Activated CD4-positive, CD25-positive, alpha-beta regulatory T cell treated with anti-CD3 and anti-CD28 coated beads, Interleukin-2, amount 50 U/mL, for 16 hours (primary cell): ENCODE data around the gene WDR70.
"Not testable (repeated sequence)": the region's sequence is repeated elsewhere in the genome, so short reads cannot be mapped to it uniquely, and the experiment has no call there.

Experiments used
- DNase-seq: peaks from one replicate; pipeline ENCODE4 v3.0.0-alpha.2; 2020; ENCODE audit warnings: low read depth, low spot score

WDR70 gene

DNA sequence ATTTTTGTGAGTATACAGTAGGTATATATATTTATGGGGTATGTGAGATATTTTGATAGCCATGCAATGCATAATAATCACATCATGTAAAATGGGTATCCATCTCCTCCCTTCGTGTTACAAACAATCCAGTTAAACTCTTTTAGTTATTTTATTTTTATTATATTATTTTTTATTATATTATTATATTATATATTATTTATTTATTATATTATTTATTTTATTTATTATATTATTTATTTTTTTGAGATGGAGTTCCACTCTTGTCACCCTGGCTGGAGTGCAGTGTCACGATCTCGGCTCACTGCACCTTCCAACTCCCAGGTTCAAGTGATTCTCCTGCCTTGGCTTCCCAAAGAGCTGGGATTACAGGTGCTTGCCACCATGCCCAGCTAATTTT lies 138.6 kb downstream of the WDR70 start:
- DNase-seq = no peak

DNA sequence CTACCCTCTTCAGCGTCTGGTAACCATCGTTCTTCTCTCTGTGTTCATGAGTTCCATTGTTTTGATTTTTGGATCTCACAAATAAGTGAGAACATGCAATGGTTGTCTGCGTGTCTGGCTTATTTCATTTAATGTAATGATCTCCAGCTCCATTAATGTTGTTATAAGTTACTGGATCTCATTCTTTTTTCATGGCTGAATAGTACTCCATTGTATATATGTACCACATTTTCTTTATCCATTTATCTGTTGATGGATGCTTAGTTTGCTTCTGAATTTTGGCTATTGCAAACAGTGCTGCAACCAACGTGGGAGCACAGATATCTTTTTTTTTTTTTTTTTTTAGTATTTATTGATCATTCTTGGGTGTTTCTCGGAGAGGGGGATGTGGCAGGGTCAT lies 139.2 kb downstream of the WDR70 start:
- not testable (repeated sequence) for DNase-seq

DNA sequence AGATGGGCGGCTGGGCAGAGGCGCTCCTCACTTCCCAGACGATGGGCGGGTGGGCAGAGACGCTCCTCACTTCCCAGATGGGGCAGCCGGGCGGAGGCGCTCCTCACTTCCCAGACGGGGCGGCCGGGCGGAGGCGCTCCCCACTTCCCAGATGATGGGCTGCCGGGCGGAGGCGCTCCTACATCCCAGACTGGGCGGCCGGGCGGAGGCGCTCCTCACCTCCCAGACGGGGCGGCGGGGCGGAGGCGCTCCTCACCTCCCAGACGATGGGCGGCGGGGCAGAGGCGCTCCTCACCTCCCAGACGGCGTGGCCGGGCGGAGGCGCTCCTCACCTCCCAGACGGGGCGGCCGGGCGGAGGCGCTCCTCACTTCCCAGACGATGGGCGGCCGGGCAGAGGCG lies 140.2 kb downstream of the WDR70 start:
- no peak for DNase-seq

GRCh38 chr5:37519807-37520206 lies 140.7 kb downstream of the WDR70 start:
- no peak for DNase-seq

GRCh38 chr5:37520811-37521210 lies 141.7 kb downstream of the WDR70 start:
- no peak for DNase-seq

- no peak for DNase-seq
Measured at GRCh38 chr5:37532976-37533740, 154.0 kb downstream of the WDR70 start.

DNA sequence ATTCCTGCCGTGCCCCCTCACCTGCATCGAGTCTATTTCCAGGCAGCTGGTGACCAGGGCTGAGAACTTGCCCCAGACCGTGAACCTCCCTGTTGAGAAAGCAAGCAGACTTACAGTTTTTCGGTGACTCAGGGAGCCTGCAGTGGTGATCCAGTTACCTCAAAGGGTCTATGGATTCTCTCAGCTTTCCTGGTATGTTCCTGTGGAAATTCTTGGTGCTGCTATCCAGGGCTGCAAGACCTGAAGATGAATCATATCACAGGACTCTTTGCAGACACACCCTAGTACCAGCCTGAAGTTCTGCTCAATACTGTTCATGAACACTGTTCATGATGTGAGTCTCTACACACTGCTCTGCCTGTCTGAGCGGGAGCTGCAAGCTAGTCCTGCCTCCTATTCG lies 154.7 kb downstream of the WDR70 start:
- no peak for DNase-seq

DNA sequence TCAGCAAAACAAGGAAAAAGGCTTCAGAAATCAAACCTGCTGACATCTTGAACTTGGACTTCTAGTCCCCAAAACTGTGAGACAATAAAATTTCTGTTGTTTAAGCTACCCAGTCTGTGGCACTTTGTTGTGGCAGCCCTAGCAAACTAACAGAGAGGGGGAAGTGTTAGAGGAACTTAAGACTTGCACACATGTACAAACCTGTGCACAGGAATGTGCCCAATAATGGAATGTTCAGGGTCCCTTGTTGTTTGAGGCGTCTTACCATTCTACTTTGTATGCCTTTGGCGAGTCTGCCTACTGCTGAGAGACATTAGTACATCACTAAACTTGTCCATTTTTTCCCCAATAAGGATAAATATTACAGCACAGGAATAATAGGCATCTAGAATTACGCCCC lies 160.3 kb downstream of the WDR70 start:
- DNase-seq = no peak

DNA sequence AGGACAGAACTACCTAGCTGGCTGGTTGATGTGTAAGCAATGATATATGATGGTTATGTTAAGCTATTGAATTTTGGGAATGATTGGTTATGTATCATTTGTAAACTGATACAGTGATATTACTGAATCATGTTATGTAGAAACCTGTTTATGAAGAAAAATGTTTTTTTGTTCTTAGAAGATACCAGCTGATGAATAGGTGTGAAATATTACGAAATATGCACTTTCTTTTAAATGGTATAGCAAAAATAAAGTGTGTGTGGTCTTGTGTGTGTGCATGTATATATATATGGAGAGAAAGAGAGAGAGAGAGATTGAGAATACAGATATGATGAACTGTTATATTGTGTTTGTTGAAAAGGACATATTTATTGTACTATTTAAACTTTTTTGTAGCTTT lies 164.1 kb downstream of the WDR70 start:
- DNase-seq = no peak

- no peak for DNase-seq
Measured at GRCh38 chr5:37549411-37549810, 170.3 kb downstream of the WDR70 start.

DNA sequence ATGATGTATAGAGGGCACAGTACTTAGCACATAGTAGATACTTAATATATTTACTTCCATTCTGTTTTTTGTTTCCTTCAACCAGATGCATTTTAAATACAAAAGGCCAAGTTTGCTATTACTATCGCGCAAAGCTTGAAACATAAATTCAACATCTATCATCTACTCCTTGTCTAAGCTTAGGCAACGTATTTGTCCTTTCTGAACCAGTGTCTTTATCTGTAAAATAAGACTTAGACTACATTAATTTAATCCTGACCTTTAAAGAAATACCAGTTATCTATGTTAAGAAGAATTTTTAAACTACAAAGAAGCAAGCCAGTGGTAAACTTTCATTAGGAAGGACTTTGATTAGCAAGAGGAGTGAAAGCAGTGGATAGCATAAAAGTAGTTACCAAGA lies 173.0 kb downstream of the WDR70 start:
- DNase-seq = no peak

- no peak for DNase-seq
Measured at GRCh38 chr5:37552770-37553719, 173.9 kb downstream of the WDR70 start.

DNA sequence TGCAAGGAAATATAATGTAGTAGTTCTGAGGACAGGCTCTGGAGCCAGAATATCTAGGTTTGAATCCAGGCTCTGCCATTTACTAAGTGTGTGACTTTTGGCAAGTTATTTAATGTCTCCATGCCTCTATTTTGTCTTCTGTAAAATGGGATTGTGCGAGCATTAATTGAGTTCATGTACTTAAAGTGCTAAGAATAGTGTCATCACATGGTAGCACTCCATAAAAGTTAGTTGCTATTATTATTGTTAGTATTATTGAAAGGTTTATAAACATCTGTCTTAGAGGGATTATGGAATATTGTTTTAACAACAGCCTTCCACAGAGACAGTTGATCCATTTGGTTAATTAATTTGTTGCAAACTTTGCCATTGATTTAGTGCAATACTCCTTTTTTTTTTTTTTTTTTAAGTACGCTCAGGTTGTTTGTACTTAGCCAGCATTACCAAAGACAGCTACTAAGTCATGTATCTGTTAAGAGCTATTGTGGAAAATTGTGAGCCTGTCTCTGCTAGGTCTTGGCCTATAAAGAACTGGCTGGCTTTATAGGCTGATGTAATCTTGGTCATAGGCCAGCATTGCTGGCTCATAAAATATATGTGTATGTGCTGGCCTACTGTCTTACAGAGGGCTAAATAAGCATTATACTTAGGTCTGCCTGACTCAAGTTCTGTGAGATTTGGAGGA lies 174.7 kb downstream of the WDR70 start:
- DNase-seq = no peak

DNA sequence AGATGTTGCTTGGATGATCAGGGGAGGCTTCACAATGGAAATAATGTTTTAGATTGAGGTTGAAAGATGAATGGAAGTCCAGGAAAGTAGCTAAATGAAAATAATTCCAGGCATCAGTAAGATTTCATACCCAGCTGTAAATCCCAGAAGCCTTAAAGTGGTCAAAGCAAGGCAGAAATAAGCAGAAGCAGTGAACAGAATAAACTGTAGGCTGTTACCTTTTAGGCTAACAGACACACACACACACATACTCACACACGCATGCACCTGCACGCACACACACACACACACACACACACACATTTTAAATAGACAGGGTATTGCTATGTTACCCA lies 175.3 kb downstream of the WDR70 start:
- DNase-seq = no peak

DNA sequence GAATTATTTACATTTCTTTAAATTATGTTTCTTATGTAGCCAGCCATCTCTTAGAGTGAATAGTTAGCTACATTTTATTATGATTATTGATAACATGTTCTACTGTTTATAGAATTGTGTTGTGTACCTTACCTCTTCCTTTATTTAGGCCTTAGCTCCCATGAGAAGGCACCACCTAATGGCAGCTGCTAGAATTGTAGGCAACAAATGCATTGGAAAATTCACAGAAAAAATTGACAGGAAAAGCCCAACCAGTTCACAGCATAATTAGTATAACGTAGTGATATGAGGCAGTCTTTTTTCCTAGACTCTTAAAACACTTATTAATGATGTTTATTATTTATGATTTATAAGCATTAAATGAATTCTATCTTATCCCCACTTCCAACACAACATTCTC lies 175.8 kb downstream of the WDR70 start:
- no peak for DNase-seq

DNA sequence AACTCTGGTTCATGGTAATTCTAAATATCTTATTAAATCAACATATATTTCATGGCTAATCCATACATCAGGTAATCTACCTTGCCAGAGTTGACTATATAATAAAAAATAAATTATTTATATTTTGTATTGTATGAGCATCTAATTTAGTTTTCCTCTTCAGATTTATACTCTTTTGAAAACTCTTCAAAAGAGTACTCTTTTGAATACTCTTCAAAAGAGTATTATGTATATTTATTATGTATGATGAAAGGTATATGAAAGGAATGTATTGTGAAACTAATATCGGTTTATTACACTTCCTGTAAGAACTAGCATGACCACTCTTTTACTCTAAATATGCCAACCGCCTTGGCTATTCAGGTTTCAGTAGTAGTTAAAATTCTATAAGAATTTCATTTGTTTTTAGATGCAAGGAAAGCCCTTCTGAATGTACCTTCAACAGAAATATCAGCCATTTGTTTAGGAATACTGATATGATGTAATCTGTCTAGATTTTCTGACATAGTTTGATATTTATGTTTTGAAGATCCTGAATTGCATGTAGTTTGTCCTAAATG lies 178.7 kb downstream of the WDR70 start:
- no peak for DNase-seq

- no peak for DNase-seq
Measured at GRCh38 chr5:37565062-37565670, 186.0 kb downstream of the WDR70 start.

DNA sequence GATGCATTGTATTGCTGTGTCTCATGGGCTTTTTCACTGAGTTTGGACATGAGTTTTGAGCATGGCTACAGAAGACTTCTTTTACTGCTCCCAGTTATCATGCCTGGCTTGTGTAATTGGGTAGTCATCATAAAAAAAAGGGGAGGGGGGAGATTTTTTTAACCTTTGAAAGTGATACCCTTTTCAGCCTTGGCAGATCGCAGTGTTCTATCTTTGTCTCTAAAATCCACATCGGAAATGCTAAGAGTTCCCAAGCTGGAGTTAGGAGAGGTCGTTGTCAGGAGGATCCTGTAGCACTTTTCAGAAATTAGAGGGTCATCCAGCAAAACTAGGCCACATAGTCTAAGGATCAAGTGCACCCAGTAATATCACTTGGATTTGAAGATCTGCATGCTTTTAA lies 188.4 kb downstream of the WDR70 start:
- no peak for DNase-seq

DNA sequence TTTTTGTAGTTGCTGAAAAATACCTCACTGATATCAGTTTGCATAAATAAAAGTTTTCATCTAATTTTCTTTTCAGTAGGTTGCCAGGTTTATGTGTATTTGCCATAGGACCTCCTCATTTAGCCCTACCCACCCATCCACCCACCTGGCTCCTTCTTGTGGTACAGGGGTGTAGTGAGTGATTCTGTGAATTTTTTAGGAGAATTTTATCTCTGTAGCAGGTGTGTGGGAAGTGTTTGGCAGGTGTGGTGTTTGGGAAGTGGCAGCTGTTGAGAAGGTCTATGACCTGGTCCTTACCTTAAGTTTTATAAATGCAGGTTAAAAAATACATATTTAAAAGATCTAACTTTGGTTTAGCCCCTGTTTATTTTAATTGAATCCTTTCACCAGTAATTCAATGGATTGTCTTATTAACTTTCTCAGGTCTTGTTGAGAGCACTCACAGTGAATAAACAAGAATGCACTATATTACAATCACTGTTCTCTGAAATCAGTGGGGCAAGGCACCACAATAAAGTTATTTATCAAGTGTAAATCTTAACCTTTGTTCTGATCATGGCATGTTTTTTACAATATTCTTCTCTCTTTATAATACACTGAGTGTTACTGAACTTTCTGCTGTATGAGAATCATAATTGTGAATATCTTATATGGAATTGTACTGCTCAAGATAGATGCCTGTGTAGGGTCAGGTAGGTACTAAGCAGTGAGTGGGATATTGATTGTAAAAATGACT lies 189.1 kb downstream of the WDR70 start:
- no peak for DNase-seq

- no peak for DNase-seq
Measured at GRCh38 chr5:37568893-37569292, 189.8 kb downstream of the WDR70 start.

- DNase-seq = no peak
Measured at GRCh38 chr5:37569466-37569865, 190.3 kb downstream of the WDR70 start.
